ENCODE data around the gene RANBP10. TPM values are rescaled to one million over a fixed set of nuclear protein-coding genes. Genes with fewer than 3 reads are reported as not detected.

RANBP10 gene
- total RNA-seq, 1 donor from 2014 or later: 14.7 TPM

DNA sequence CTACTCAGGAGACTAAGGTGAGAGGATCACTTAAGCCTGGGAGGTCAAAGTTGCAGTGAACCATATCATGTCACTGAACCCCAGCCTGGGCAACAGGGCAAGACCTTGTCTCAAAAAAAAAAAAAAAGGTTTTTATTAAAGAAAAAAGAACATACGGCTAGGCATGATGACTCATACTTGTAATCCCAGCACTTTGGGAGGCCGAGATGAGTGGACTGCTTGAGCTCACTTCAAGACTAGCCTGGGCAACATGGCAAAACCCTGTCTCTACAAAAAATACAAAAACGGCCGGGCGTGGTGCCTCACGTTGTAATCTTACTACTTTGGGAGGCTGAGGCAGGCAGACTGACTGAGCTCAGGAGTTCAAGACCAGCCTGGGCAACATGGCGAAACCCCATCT lies 38.4 kb downstream of the RANBP10 start:
- Histone ChIP-seq H3K9me3 (replicated peaks) (no peaks in the 10 kb centered on the region), H3K27me3 (ENCODE audit: low read depth) (no peaks in the 10 kb centered on the region), H3K36me3 (peaks cover 18% of the 10 kb centered on the region), H3K4me1 (peaks cover 14% of the 10 kb centered on the region), H3K27ac (replicated peaks) (no peak overlapping the region), H3K4me3 (no peak overlapping the region)
- TF ChIP-seq, protein P1, sequence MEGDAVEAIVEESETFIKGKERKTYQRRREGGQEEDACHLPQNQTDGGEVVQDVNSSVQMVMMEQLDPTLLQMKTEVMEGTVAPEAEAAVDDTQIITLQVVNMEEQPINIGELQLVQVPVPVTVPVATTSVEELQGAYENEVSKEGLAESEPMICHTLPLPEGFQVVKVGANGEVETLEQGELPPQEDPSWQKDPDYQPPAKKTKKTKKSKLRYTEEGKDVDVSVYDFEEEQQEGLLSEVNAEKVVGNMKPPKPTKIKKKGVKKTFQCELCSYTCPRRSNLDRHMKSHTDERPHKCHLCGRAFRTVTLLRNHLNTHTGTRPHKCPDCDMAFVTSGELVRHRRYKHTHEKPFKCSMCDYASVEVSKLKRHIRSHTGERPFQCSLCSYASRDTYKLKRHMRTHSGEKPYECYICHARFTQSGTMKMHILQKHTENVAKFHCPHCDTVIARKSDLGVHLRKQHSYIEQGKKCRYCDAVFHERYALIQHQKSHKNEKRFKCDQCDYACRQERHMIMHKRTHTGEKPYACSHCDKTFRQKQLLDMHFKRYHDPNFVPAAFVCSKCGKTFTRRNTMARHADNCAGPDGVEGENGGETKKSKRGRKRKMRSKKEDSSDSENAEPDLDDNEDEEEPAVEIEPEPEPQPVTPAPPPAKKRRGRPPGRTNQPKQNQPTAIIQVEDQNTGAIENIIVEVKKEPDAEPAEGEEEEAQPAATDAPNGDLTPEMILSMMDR (IDR thresholded peaks at IDR 0.05; ENCODE audit: borderline replicate concordance): no peak
- DNase-seq: no peak
- intact Hi-C loops (cut with micrococcal nuclease): no loop called here

DNA sequence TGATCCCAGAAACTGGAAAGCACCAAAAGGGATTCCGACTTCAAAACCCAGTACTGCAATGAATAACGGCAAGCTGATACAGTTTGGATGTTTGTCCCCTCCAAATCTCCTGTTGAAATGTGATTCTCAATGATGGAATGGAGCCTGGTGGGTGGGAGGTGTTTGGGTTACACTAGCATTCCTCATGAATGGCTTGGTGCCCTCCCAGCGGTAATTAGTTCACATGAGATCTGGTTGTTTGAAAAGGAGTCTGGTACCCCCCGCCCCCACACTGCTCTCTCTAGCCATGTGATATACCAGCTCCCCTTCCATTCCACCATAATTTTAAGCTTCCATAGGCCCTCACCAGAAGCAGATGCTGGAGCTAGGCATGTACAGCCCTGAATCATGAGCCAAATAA lies 40.1 kb downstream of the RANBP10 start:
- Histone ChIP-seq H3K9me3 (replicated peaks) (no peaks in the 10 kb centered on the region), H3K4me1 (peaks cover 5% of the 10 kb centered on the region), H3K4me3 (no peak overlapping the region), H3K36me3 (peaks cover 12% of the 10 kb centered on the region), H3K27me3 (ENCODE audit: low read depth) (no peaks in the 10 kb centered on the region), H3K27ac (replicated peaks) (no peak overlapping the region)
- intact Hi-C loops (cut with micrococcal nuclease): no loop called here
- TF ChIP-seq, protein P1 (IDR thresholded peaks at IDR 0.05; ENCODE audit: borderline replicate concordance): no peak
- DNase-seq: no peak

DNA sequence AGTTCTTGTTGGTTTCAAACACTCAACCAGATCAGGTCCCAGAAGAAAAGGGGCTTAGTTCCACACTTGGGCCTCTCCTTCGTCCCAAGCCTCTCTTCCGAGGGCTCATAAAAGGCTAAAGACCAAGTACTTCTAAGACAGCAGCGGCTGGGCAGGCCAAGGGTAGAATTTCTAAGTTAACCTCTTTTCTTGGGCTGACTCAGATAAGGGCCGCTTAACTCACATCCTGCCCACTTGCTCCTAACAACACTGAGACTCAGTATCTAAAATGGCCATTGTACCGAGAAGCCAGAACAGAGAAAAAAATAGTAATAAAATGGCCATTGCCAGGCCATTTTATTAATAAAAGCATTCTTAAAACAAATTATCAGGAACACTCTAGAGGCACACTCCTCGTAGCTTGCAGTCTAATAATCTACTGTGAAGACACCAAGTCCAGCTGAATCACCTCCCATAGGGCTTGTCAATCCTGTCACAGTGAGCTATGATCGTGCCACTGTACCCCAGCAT lies 42.1 kb downstream of the RANBP10 start:
- intact Hi-C loops (cut with micrococcal nuclease): no loop called here
- Histone ChIP-seq H3K4me3 (no peak overlapping the region), H3K27me3 (ENCODE audit: low read depth) (no peaks in the 10 kb centered on the region), H3K27ac (replicated peaks) (no peak overlapping the region), H3K36me3 (peaks cover 5% of the 10 kb centered on the region), H3K9me3 (replicated peaks) (no peaks in the 10 kb centered on the region), H3K4me1 (peaks cover 23% of the 10 kb centered on the region)
- no peak for DNase-seq
- TF ChIP-seq, protein P1 (IDR thresholded peaks at IDR 0.05; ENCODE audit: borderline replicate concordance): no peak

DNA sequence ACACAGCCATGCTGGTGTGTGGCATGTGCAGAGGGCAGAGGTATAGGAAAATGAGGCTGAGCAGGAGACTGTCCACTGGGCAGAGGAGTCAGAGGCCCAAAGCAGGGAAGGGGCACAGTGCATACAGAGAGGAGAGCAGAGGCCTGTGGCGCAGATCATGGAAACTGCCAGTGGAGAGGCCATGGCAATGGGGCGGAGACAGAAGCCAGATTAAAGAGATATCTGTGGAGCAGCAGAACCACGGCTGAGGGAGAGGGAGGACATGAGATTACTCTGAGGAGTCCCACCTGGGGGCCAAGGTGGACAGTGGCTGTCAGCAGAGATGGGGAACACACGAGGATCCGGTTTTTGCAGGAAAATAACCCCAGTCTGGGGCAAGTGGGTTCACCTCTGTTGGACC lies 43.3 kb downstream of the RANBP10 start:
- Histone ChIP-seq H3K36me3 (peaks cover 10% of the 10 kb centered on the region), H3K27me3 (ENCODE audit: low read depth) (no peaks in the 10 kb centered on the region), H3K4me1 (peaks cover 23% of the 10 kb centered on the region), H3K9me3 (replicated peaks) (no peaks in the 10 kb centered on the region), H3K27ac (replicated peaks) (no peak overlapping the region), H3K4me3 (no peak overlapping the region)
- no peak for DNase-seq
- intact Hi-C loops (cut with micrococcal nuclease): no loop called here
- TF ChIP-seq, protein P1 (IDR thresholded peaks at IDR 0.05; ENCODE audit: borderline replicate concordance): no peak

DNA sequence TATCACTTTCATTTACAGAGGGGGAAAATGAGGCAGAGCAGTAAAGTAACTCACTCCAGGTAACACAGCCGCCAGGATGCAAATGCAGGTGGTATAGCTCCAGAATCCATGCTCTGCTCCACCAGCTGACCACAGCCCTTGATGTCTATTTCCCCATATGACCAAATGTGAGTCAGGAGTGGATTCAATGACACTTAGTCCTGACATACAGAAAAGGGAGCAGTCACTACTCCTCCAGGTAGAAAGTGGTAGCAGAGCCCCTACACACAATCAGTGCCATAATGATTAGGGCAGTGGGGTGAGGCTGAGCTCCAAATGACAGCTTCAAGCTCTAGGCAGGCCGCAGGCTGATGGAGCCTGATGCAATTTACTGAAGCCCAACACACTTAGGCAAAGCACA lies 44.0 kb downstream of the RANBP10 start:
- Histone ChIP-seq H3K27ac (replicated peaks) (no peak overlapping the region), H3K4me3 (no peak overlapping the region), H3K36me3 (peaks cover 17% of the 10 kb centered on the region), H3K9me3 (replicated peaks) (no peaks in the 10 kb centered on the region), H3K4me1 (peaks cover 23% of the 10 kb centered on the region), H3K27me3 (ENCODE audit: low read depth) (no peaks in the 10 kb centered on the region)
- TF ChIP-seq, protein P1 (IDR thresholded peaks at IDR 0.05; ENCODE audit: borderline replicate concordance): no peak
- intact Hi-C loops (cut with micrococcal nuclease): no loop called here
- DNase-seq: no peak
